Left colon (tissue), 2 donors: ENCODE results near the gene SFMBT2. TPM values are rescaled to one million over a fixed set of nuclear protein-coding genes. Genes with fewer than 3 reads are reported as not detected.

Experiments
- ATAC-seq: fragments of 200-7000 bp; cut with Tn5 transposase; one replicate; pipeline ENCODE4 v1.9.1; 2020; ENCODE audit warnings: mild to moderate bottlenecking, moderate library complexity
- DNase-seq, 2 donors: peaks; one replicate each; pipeline ENCODE4 v3.0.0-alpha.2; 2020
- intact Hi-C, 2 donors: fragments of 100-400 bp; cut with DNase I in 1 of 2; cut with micrococcal nuclease in 1 of 2; formaldehyde crosslinking; loops; one replicate each; pipeline versions ENCODE4 v1.11.2 to v1.14.0; 2022; cut with DNase I, micrococcal nuclease
- long read RNA-seq: library from polyadenylated mRNA; unstranded; transcript quantifications from one replicate; pipeline ENCODE4 v2.0.0, GENCODE V29; 2021
- total RNA-seq, 2 donors: library from RNA; stranded (reverse); fragmentation: NEBNext Ultra II Directional; extraction: Animal tissue kit (Norgen Biotek cat#: 25700); gene quantifications; one replicate each; pipeline ENCODE4 v1.2.1, GENCODE V29; 2021
- donor health status: DM: no; HTN: no; CAD: no.
- donor health status: DM: yes; HTN: yes; CAD: no.

Gene SFMBT2
- 1 to 10 TPM; 3.4 to 7.5 TPM for total RNA-seq
- long read RNA-seq, partial matches to known transcripts, result 0 of 1 reads
- long read RNA-seq, other reads (novel, unspliced or antisense), result 1 of 1 reads

GRCh38 chr10:7410862-7411670, at the start of gene SFMBT2:
SFMBT2 (minus strand) TSS chr10:7411034; CDS start chr10:7381898, 29,136 bp downstream.
- DNase-seq, result peak; percentile 34 to 49
- ATAC-seq, result peak; percentile 64
- intact Hi-C loops, result loop anchor here in 1 of 2 donors (10.0 kb wide), 1 partner anchor 746 kb away; no protein-coding TSS in a partner anchor

- intact Hi-C loops, result no loop called here
Observed at GRCh38 chr10:7460006-7460405, 49.2 kb upstream of the SFMBT2 start.

GRCh38 chr10:7458556-7458955, 47.7 kb upstream of the SFMBT2 start:
- ATAC-seq, result no peak
- intact Hi-C loops, result no loop called here
- no peak for DNase-seq

More at GRCh38 chr10:7460006-7460405, 49.2 kb upstream of the SFMBT2 start:
- DNase-seq, result no peak
- no peak for ATAC-seq

- intact Hi-C loops, result no loop called here
- ATAC-seq (no peak), DNase-seq (no peak)
Observed at GRCh38 chr10:7457478-7458316, 46.9 kb upstream of the SFMBT2 start.

GRCh38 chr10:7449063-7449695, 38.3 kb upstream of the SFMBT2 start:
- intact Hi-C loops, result no loop called here
- ATAC-seq (no peak), DNase-seq (no peak)

- DNase-seq (no peak), ATAC-seq (no peak)
- intact Hi-C loops, result no loop called here
Observed at GRCh38 chr10:7445474-7446185, 34.8 kb upstream of the SFMBT2 start.

GRCh38 chr10:7444551-7445121, 33.8 kb upstream of the SFMBT2 start:
- ATAC-seq (no peak), DNase-seq (peak in 1 of 2 donors; percentile 11)
- intact Hi-C loops, result no loop called here

GRCh38 chr10:7443036-7443435, 32.2 kb upstream of the SFMBT2 start:
- DNase-seq (no peak), ATAC-seq (no peak)
- intact Hi-C loops, result no loop called here

- no peak for DNase-seq
- no peak for ATAC-seq
- intact Hi-C loops, result no loop called here
Observed at GRCh38 chr10:7441403-7442147, 30.7 kb upstream of the SFMBT2 start.

GRCh38 chr10:7439696-7440095, 28.9 kb upstream of the SFMBT2 start:
- DNase-seq, result no peak
- intact Hi-C loops, result no loop called here

GRCh38 chr10:7438196-7438986, 27.6 kb upstream of the SFMBT2 start:
- no peak for ATAC-seq
- DNase-seq, result no peak
- intact Hi-C loops, result no loop called here

More at GRCh38 chr10:7439696-7440095, 28.9 kb upstream of the SFMBT2 start:
- ATAC-seq, result no peak

GRCh38 chr10:7436490-7437100, 25.8 kb upstream of the SFMBT2 start:
- DNase-seq, result no peak
- no peak for ATAC-seq
- intact Hi-C loops, result no loop called here

- intact Hi-C loops, result no loop called here
- DNase-seq (no peak), ATAC-seq (no peak)
Observed at GRCh38 chr10:7435674-7436073, 24.8 kb upstream of the SFMBT2 start.

- DNase-seq (no peak), ATAC-seq (no peak)
- intact Hi-C loops, result no loop called here
Observed at GRCh38 chr10:7434378-7434777, 23.5 kb upstream of the SFMBT2 start.

GRCh38 chr10:7433861-7434260, 23.0 kb upstream of the SFMBT2 start:
- ATAC-seq (no peak), DNase-seq (no peak)
- intact Hi-C loops, result no loop called here

- DNase-seq, result peak in 1 of 2 donors; percentile 43
- peak; percentile 90 for ATAC-seq
- intact Hi-C loops, result no loop called here
Observed at GRCh38 chr10:7432884-7433726, 22.3 kb upstream of the SFMBT2 start.
